Lower leg skin (tissue), 4 donors: Measurements from ENCODE around the gene JARID2. TPM values are rescaled to one million over a fixed set of nuclear protein-coding genes. Genes with fewer than 3 reads are reported as not detected.
A peak's percentile ranks its signal among the peaks of the same experiment; 100 is the strongest.

Experiments
- DNase-seq, 2 donors: peaks; one replicate each; pipeline ENCODE4 v3.0.0-alpha.2; 2019; ENCODE audit warnings: low spot score in 2 of 2
- H3K4me3 ChIP-seq: fragments of 200-600 bp; sonication (generic); 2 replicates; pipeline ENCODE4 v1.5.1; 2017; ENCODE audit warnings: mild to moderate bottlenecking, low read depth; ENCODE audit not compliant: poor library complexity, severe bottlenecking
- CTCF ChIP-seq, 3 donors: fragments of 450-650 bp; IDR thresholded peaks; one replicate each; pipeline ENCODE4 v1.5.1; 2016; ENCODE audit warnings: antibody characterized with exemption in 3 of 3, mild to moderate bottlenecking in 3 of 3, moderate library complexity in 2 of 3
- POLR2A ChIP-seq, 2 donors: fragments of 450-650 bp; IDR thresholded peaks; one replicate each; pipeline ENCODE4 v1.6.1; 2016 to 2017; ENCODE audit warnings: antibody characterized with exemption in 2 of 2, mild to moderate bottlenecking in 1 of 2, moderate library complexity in 1 of 2
- WGBS, 2 donors: methylation state at CpG; one replicate each; pipeline ENCODE4 v1.1.5; 2018; 5-methylcytosine and 5-hydroxymethylcytosine counted together
- intact Hi-C: fragments of 100-400 bp; cut with DNase I; formaldehyde crosslinking; loops from one replicate; pipeline ENCODE4 v1.15.0; 2023; ENCODE audit warnings: low total_unique reads
- total RNA-seq, 4 donors: library from RNA; depleted of rRNA; stranded (reverse); fragments of >200 nt; gene quantifications; one replicate each; pipeline ENCODE4 v1.1.0, GENCODE V29; 2016

JARID2 gene
- total RNA-seq, 4 donors from 2014 or later, result 17.9 to 24.2 (median 21.6) TPM

GRCh38 chr6:15248451-15249370 lies 2.8 kb downstream of the JARID2 start:
- 0 to 1% methylated on average over 24 to 64 of the region's 83 CpGs for WGBS, 2 donors
- intact Hi-C loops, result no loop called here

GRCh38 chr6:15249371-15250019 lies 3.6 kb downstream of the JARID2 start:
- TF ChIP-seq CTCF (IDR thresholded peaks at IDR 0.05), result no peak
- TF ChIP-seq POLR2A (IDR thresholded peaks at IDR 0.05), result no peak
- H3K4me3 ChIP-seq, result peak overlapping the region; percentile 22
- WGBS, 2 donors, result 6 to 9% methylated on average over 9 of the region's 9 CpGs
- no peak for DNase-seq
- intact Hi-C loops, result no loop called here

More at GRCh38 chr6:15248451-15249370, 2.8 kb downstream of the JARID2 start:
- peak overlapping the region; percentile 30 for H3K4me3 ChIP-seq
- no peak for TF ChIP-seq CTCF (IDR thresholded peaks at IDR 0.05)
- no peak for TF ChIP-seq POLR2A (IDR thresholded peaks at IDR 0.05)
- peak; percentile 92 to 99 for DNase-seq

DNA sequence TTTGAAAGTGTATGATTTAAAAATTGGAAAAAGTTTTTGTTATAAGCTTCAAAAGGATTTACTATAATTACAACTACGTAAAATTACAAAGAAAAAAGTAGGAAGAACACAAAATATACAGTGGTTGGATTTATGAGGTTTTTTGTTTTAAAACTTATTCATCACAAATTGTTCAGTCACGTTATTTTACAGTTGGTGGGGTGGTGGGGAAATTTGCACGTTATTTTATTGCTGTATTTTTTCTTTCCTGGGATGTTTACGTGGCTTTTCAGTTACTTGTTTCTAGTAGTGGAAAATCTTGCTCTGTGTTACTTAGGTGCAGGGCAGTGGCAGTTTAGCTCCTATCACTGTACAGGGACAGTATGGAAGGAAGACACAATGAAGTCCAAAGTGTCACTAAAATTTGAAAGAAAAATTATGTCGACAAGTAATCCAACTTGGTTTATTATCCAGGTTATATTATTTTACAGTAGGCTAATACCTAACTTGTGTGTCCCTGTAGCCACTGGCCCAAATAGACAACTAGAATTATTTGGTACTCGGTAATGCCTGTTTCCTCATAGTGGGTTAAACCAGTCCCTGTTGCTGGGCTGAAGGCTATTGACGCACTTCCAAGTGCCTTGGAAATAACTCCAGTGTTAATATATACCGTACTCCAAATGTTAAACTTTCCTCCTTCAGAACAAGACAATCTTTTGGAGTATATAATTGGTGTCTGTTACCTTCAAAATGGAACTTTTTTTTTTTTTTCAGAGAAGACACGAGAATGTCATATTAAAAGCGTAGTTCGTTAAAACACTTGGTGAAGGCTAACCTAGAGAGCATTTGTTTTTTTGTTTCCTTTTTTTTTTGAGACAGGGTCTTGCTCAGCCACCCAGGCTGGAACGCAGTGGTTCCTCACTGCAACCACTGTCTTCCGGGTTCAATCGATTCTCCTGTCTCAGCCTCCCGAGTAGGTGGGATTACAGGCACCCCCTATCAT lies 4.6 kb downstream of the JARID2 start:
- no peak for DNase-seq
- no peak for TF ChIP-seq POLR2A (IDR thresholded peaks at IDR 0.05)
- no peak for TF ChIP-seq CTCF (IDR thresholded peaks at IDR 0.05)
- H3K4me3 ChIP-seq, result no peak overlapping the region
- 65 to 70% methylated on average over 15 of the region's 15 CpGs for WGBS, 2 donors
- intact Hi-C loops, result no loop called here

- H3K4me3 ChIP-seq, result no peak overlapping the region
- TF ChIP-seq POLR2A (IDR thresholded peaks at IDR 0.05) (no peak), CTCF (IDR thresholded peaks at IDR 0.05) (no peak)
- 77 to 80% methylated on average over 3 of the region's 3 CpGs for WGBS, 2 donors
- intact Hi-C loops, result no loop called here
- no peak for DNase-seq
These were observed 6.3 kb downstream of the JARID2 start for GRCh38 chr6:15252195-15252594.

DNA sequence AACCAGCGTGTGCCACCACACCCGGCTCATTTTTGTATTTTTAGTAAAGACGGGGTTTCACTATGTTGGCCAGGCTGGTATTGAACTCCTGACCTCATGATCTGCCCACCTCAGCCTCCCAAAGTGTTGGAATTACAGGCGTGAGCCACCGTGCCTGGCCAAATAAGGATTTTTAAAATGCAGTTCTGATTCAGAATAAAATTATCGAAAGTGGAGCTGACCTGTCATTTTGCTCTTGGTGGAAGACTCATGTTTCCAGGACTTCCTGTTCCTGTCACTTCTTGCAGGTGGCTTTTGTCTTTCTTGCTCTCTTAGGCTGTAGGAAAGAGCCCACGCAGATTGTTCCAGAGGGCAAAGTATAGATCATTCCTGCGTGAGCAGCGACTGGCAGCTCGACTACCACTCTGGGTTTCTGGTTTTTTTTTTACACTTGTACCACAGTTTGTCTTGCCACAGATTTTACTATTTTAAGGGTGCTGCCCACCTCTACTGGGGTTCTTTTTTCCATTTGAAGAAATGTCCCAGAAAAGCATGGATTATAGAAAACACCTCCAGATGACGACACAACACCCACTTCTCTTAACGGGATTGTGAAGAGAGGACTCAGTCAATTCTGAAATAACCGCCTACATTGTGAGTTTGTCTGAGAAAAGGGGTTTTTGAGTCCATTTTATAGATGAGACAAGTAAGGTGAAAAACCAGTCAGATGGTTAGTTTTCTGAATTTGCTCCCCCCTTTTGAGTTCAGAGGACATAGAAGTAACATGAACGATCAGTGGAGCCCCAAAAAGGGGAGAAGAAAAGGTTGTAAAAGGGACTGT lies 7.5 kb downstream of the JARID2 start:
- 80 to 85% methylated on average over 14 of the region's 14 CpGs for WGBS, 2 donors
- DNase-seq, result no peak
- no peak overlapping the region for H3K4me3 ChIP-seq
- intact Hi-C loops, result no loop called here
- no peak for TF ChIP-seq POLR2A (IDR thresholded peaks at IDR 0.05)
- no peak for TF ChIP-seq CTCF (IDR thresholded peaks at IDR 0.05)
